SHP77 (cell line): Measurements from ENCODE around the gene C9orf78.

Source experiments
- DNase-seq, 2 experiments: peaks; one replicate each; lab custom pipeline; 2025; lab: John Stamatoyannopoulos, UW

C9orf78 gene

GRCh38 chr9:129841071-129841470, 6.0 kb upstream of the C9orf78 start:
- no peak for DNase-seq

DNA sequence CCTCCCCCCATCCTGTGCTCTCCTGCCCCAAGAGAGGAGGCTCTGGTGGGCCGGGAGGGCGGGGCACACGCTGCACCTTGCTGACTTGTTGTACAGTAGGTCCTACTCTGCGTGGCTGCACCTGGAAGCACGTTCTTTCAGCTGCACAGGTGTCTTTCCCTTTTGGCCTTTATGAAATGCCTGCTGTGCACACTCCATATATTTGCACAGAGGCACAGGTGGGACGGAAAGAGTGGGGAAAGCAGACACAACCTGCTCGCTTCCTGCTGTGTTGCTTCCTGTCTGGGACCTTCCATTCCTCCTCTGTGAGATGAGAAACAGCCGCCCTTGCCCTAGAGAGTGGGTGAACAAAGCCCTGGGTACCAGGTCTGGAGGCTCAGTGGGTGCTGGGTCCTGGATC, 5.0 kb upstream of the C9orf78 start:
- DNase-seq, result peak; percentile 61 to 71

GRCh38 chr9:129839324-129840023, 4.4 kb upstream of the C9orf78 start:
- DNase-seq, result no peak

DNA sequence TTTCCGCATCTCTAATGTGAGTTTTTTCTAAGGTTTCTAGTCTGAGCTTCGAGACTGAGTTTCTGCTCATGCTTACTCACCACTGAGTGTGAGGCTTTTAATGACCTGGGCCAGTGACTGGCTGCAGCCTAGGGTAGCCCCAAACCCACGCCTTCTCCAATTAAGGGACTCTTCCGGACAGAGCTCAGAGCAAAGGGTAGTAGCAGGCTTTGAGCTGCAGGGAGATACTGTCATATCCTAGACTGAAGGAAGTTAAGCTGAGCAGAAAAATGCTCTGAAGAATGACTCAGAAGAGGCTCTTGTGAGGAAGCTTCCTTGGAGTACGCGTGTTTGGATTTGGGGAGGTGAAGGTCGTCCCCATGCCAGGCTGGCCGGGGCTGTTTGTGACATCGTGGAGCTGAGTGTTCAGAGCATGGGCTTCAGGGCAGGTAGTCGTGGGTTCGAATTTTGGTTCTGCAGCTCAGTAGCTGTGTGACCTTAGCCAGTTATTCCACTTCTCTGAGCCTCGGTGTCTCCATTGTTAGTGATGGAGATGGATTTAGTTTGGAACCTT, 3.7 kb upstream of the C9orf78 start:
- no peak for DNase-seq

GRCh38 chr9:129836311-129837007, 1.4 kb upstream of the C9orf78 start:
- peak in 1 of 2 experiments; percentile 11 for DNase-seq

DNA sequence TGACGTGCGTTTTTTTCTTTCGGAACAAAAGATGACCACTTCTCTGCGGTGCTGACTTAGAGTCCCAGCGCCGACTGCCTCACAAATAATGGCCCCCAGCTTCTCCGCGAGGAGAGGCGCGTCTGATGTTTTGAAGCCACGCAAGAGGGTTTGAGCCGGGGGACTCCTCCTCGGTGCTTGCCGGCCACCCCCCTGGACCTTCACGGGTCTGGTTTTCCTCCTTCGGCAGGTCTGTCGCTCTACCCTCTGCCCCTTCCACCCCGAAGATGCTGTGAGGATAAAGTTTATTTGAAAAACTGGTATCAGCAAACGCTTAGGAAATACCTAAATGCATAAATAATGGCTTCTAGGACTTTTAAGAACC, 767 bp upstream of the C9orf78 start:
- no peak for DNase-seq

GRCh38 chr9:129834489-129835127, 467 bp downstream of the C9orf78 start:
- no peak for DNase-seq

DNA sequence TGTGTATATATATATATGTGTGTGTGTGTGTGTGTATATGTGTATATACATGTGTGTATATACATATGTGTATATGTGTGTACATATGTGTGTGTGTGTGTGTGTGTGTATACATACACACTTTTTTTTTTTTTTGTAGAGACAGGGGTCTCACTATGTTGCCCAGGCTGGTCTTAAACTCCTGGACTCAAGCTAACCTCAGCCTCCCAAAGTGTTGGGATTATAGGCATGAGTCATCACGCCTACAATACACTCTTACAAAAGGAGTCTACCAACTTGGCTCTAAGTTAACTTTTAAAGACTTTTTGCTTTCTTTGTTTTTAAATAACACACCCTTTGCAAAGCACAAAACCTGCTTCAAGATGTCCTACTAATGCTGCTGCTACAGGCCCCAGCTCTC, 2.1 kb downstream of the C9orf78 start:
- DNase-seq, result no peak

DNA sequence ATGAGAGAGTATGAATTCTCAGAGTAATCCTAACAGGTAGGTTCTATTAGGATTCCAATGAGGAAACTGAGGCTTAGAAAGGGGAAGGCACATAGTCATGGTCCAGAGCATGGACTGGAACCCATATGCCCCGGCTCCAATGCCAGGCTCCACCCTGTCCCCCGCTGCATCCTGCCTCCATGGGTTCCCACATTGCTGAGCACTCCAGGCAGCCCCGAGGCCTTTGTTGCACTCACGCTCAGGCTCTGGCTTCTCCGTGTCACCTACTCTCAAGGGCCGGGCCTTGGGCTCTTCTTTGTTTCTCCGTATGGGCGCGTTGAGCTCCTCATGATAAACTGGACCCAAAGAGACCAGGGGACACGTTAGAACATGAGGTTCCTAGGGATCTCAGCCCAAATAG, 6.1 kb downstream of the C9orf78 start:
- no peak for DNase-seq

- no peak for DNase-seq
Observed at GRCh38 chr9:129828051-129828450, 7.0 kb downstream of the C9orf78 start.

DNA sequence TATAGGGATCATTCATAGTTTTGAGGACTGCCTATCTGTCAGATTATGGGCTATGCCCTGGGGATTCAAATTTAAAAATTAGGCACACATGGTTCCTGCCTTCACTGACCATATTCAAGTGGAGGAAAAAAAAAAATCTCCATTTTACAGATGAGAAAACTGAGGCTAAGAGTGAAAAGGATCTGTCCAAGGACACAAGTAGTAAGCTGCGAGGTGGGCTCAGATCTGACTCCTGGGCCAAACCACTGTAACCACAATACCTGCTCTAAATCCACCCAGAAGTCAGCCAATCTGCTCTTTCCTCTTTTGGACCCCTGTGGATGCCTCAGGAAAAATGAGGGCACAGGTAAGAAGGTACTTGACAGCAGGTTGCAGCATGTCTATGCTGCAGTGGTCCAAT, 8.3 kb downstream of the C9orf78 start:
- no peak for DNase-seq

- no peak for DNase-seq
Observed at GRCh38 chr9:129826344-129826743, 8.7 kb downstream of the C9orf78 start.

- DNase-seq, result peak; percentile 92 to 96
Observed at GRCh38 chr9:129823935-129824601, 11.0 kb downstream of the C9orf78 start, which contains the start of gene TOR1A. Gene TOR1A, minus strand, starts transcription at chr9:129824136. Its CDS starts 51 bp downstream, at chr9:129824085.

GRCh38 chr9:129823542-129823934, 11.5 kb downstream of the C9orf78 start:
- no peak for DNase-seq

DNA sequence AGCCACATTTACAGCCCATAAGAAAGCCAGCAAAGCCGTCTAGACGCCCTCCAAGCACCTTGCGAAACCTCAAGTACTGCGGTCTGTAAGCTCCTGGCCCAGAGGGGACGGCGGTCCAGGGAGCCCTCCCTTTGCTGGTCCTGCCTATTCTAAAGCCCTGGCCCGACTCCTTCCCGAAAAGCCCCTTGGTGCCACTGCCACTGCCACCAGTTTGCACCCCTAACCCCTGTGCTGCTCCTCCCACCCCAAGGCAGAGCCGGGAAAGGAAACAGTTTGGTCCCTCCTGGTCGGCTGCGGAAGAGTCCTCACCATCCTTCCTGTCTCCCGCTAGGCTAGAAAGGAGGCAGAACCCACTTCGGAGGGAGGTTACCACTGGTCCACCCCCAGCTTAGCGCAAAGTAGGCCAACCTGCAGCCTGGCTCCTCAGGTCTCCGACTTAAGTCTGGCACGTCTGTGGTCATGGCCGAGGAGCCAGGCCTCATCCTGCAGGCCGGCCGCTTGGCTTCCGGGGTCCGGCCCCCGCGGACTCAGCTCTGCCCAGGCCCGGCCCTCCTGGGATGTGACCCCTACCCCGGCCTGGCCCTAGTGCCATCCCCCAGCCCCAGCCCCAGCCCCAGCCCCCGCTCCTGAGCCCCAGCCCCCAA, 12.1 kb downstream of the C9orf78 start:
- DNase-seq, result peak in 1 of 2 experiments; percentile 20

DNA sequence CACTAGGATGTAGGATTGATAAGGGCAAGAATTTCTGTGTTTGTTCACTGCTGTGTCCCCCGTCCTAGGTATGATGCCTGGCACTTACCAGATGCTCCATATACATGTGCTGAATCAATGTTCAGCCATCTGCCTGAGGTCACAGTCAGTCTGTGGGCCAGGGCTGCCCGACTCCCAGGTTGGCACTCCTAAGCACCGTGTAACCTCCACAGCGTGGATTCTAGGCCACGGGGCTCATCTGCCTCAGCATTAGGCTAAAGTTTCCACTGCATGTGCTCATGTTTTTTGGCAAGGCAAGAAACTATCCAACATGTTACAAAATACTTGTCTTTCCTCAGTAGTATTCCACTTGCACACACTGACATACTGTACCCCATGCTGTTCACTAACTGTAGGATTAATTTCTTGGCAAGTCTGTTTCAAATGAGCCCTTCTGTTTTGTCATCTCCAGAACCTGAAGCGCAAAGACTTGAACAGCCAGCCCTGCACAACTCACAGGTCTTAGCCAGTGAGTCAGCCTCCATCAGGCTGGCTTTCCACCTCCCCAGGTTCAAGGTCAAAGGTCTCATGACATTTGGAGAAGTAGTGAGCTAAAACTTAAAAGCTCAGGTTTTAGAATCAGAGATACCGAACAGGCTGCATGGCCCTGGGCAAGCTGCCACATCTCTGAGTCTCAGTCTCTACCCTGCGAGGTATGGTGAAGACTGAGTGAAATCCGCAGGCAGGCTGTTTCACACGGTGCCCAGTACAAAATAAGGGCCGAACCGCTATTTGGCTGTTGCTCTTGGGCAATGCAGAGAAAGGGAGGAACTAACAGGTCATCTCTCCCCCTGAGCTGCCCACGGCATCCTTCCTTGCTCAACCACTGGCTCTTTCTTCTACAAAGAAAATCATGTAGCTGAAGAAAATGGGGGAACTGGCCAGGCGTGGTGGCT, 18.3 kb downstream of the C9orf78 start:
- DNase-seq, result no peak

- DNase-seq, result no peak
Observed at GRCh38 chr9:129815278-129815677, 19.8 kb downstream of the C9orf78 start.

GRCh38 chr9:129814432-129815223, 20.4 kb downstream of the C9orf78 start:
- no peak for DNase-seq

DNA sequence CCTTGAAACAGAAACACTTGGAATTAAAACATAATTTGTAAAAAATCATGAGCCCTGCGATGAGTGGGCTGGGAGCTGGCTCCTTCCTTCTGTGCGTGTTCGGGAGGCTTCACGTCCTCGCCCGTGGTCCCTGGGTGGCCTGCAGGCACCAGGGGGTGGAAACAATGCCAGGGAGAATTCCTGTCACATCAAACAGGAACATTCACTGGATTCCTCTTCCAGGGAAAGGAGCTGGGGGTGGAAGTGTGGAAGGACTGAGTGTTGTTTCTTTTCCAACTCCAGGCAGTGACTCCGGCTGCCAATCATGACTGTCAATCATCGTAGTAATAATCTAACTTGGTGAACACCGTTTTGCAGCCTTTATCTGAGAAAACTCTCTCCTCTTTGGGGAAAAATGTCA, 21.4 kb downstream of the C9orf78 start:
- no peak for DNase-seq

DNA sequence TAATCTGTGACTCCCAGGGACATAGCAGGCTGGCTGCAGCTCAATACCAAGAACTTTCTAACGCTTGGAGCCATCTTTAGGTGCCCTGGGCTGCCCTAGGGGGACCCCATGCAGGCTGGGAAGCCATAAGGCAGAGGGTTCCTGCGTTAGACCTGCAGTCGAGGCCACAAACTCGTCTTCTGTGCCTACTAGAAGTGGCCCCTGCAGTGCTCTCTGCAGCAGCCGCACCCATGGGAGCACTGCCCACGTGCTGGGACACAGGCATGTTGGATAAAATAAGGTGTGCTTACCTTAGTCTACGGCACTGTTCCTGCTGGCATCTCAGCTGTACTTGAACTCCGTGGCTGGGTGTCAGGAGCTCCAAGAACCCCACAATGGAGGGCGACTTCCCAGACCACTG, 22.7 kb downstream of the C9orf78 start:
- DNase-seq, result no peak
